ENCODE results near the gene ARHGEF19. TPM values are rescaled to one million over a fixed set of nuclear protein-coding genes. Genes with fewer than 3 reads are reported as not detected.

Gene ARHGEF19
- total and polyA plus RNA-seq, 2 of the 13 experiments (the other 11 are each of a cell fraction or from before 2014, with no cell fraction given), result 1.7 to 1.8 TPM

GRCh38 chr1:16155537-16156410, 56.7 kb downstream of the ARHGEF19 start, which contains the start of gene EPHA2 (continued):
- TF ChIP-seq HMGXB3 (CRISPR knock-in tag; IDR thresholded peaks at IDR 0.05; ENCODE audit: borderline replicate concordance), result no peak; the same call in 1 of the 2 replicates
- no peak; the same call in 1 of the 2 replicates for TF ChIP-seq ZNF446 (CRISPR knock-in tag; IDR thresholded peaks at IDR 0.05)
- no peak for TF ChIP-seq ZMYM2 (CRISPR knock-in tag; IDR thresholded peaks at IDR 0.05)
- peak; percentile 77; the same call in 1 of the 2 replicates for TF ChIP-seq NFAT5 (CRISPR knock-in tag; IDR thresholded peaks at IDR 0.05)
- TF ChIP-seq IKZF4 (CRISPR knock-in tag; IDR thresholded peaks at IDR 0.05; ENCODE audit: borderline replicate concordance, low read depth, not compliant biosample characterization), result no peak
- no peak for TF ChIP-seq PRPF4 (IDR thresholded peaks at IDR 0.05; ENCODE audit: low read depth, low read length, poor library complexity, severe bottlenecking)
- TF ChIP-seq ZNF414 (CRISPR knock-in tag; IDR thresholded peaks at IDR 0.05), result 0 out of 2 replicates have a peak, but pooled peaks have one; percentile 67
- no peak for TF ChIP-seq ZKSCAN1 (IDR thresholded peaks at IDR 0.05; ENCODE audit: low read length)
- no peak for TF ChIP-seq MLX (CRISPR knock-in tag; IDR thresholded peaks at IDR 0.05)
- TF ChIP-seq SOX13 (IDR thresholded peaks at IDR 0.05), result no peak
- peak in 1 of 2 experiments; percentile 52; a peak in 2 of 4 replicates for TF ChIP-seq SOX13 (CRISPR knock-in tag; conservative IDR thresholded peaks at IDR 0.05 in 1 of 2, IDR thresholded peaks at IDR 0.05 in 1 of 2)
- no peak for TF ChIP-seq FOXJ3 (CRISPR knock-in tag; IDR thresholded peaks at IDR 0.05; ENCODE audit: borderline replicate concordance)
- no peak for TF ChIP-seq ZNF713 (CRISPR knock-in tag; IDR thresholded peaks at IDR 0.05)
- peak; percentile 65; the same call in 1 of the 2 replicates for TF ChIP-seq HES4 (CRISPR knock-in tag; IDR thresholded peaks at IDR 0.05; ENCODE audit: borderline replicate concordance)
- no peak; the same call in 1 of the 2 replicates for TF ChIP-seq MYNN (CRISPR knock-in tag; IDR thresholded peaks at IDR 0.05; ENCODE audit: low read depth)
- no peak for TF ChIP-seq RARG (CRISPR knock-in tag; IDR thresholded peaks at IDR 0.05; ENCODE audit: low read depth)
- no peak; the same call in 1 of the 2 replicates for TF ChIP-seq AHR (CRISPR knock-in tag; IDR thresholded peaks at IDR 0.05)

Measured in HepG2 (cell line).